SU-DHL-6 (cell line): ENCODE results near the gene CYP1B1.

Experiments
- H2AFZ ChIP-seq: fragments of 200-600 bp; sonication (generic); 2 replicates; pipeline ENCODE4 v1.6.1; 2014; ENCODE audit warnings: low read depth, mild to moderate bottlenecking, moderate library complexity, mixed read lengths, antibody characterized with exemption, low read length; ENCODE audit not compliant: severe bottlenecking
- H3F3A ChIP-seq: fragments of 200-600 bp; shearing (Covaris generic); 2 replicates; pipeline ENCODE4 v1.6.0; 2016; ENCODE audit warnings: antibody characterized with exemption, mild to moderate bottlenecking; ENCODE audit not compliant: insufficient read depth
- H3K27ac ChIP-seq: fragments of 200-600 bp; sonication (generic); 2 replicates; pipeline ENCODE4 v1.5.1; 2016; ENCODE audit warnings: low read depth, mild to moderate bottlenecking, low read length, moderate library complexity, mixed read lengths
- H3K27me3 ChIP-seq: fragments of 200-600 bp; sonication (generic), shearing (Covaris generic); 2 replicates; pipeline ENCODE4 v1.6.0; 2014; ENCODE audit warnings: mild to moderate bottlenecking, low read length
- H3K36me3 ChIP-seq: fragments of 200-600 bp; sonication (generic); 2 replicates; pipeline ENCODE4 v1.6.1; 2014; ENCODE audit warnings: mild to moderate bottlenecking, low read length, mixed read lengths
- H3K4me2 ChIP-seq: fragments of 300-600, 200-600 bp; shearing (Covaris generic), sonication (generic); 2 replicates; pipeline ENCODE4 v1.6.0; 2014; ENCODE audit warnings: low read length, low read depth, mild to moderate bottlenecking; ENCODE audit not compliant: poor library complexity, severe bottlenecking
- H3K4me3 ChIP-seq: fragments of 200-600 bp; sonication (generic); 2 replicates; pipeline ENCODE4 v1.5.1; 2014; ENCODE audit warnings: antibody characterized with exemption, low read length, mild to moderate bottlenecking, mixed read lengths; ENCODE audit not compliant: insufficient read depth, poor library complexity, severe bottlenecking
- H3K79me2 ChIP-seq: fragments of 200-600 bp; sonication (generic); 2 replicates; pipeline ENCODE4 v1.6.1; 2014; ENCODE audit warnings: mild to moderate bottlenecking, low read length, moderate library complexity; ENCODE audit not compliant: insufficient read depth
- H3K9ac ChIP-seq: fragments of 200-600 bp; sonication (generic); 2 replicates; pipeline ENCODE4 v1.7.0; 2014; ENCODE audit warnings: mild to moderate bottlenecking, low read length
- H3K9me2 ChIP-seq: fragments of 200-600 bp; sonication (generic); replicated peaks from 2 replicates; pipeline ENCODE4 v1.6.1; 2014; ENCODE audit warnings: low read length; ENCODE audit not compliant: insufficient read depth
- H3K9me3 ChIP-seq: fragments of 200-600 bp; sonication (generic); 2 replicates; pipeline ENCODE4 v1.6.1; 2014; ENCODE audit warnings: low read length, mixed read lengths; ENCODE audit not compliant: insufficient read depth
- H4K20me1 ChIP-seq: fragments of 200-600 bp; sonication (generic); 2 replicates; pipeline ENCODE4 v1.6.1; 2014; ENCODE audit warnings: low read depth, mild to moderate bottlenecking, antibody characterized with exemption, low read length, moderate library complexity, mixed read lengths
- CTCF ChIP-seq: fragments of 200-600 bp; sonication (generic); IDR thresholded peaks from one replicate; pipeline ENCODE4 v1.5.1; 2017; ENCODE audit warnings: antibody characterized with exemption, mild to moderate bottlenecking, low read length, moderate library complexity; ENCODE audit not compliant: insufficient read depth, poor library complexity, severe bottlenecking
- EZH2phosphoT487 ChIP-seq: fragments of 200-600 bp; sonication (generic), shearing (Covaris generic); conservative IDR thresholded peaks from 2 replicates; pipeline ENCODE4 v1.6.1; 2018; ENCODE audit warnings: mild to moderate bottlenecking, antibody characterized with exemption, low read length, moderate library complexity, mixed read lengths

CYP1B1 gene

GRCh38 chr2:38095996-38096861, 20.3 kb upstream of the CYP1B1 start:
- Histone ChIP-seq H3K9ac (no peak overlapping the region), H3K27me3 (no peaks in the 10 kb centered on the region)

GRCh38 chr2:38095079-38095995, 19.4 kb upstream of the CYP1B1 start:
- H4K20me1 ChIP-seq: no peaks in the 10 kb centered on the region
- H3K4me2 ChIP-seq: no peak overlapping the region
- no peaks in the 10 kb centered on the region for H3F3A ChIP-seq
- no peak overlapping the region for H3K4me3 ChIP-seq
- no peak overlapping the region for H3K27ac ChIP-seq
- H3K36me3 ChIP-seq: no peaks in the 10 kb centered on the region
- H3K27me3 ChIP-seq: no peaks in the 10 kb centered on the region
- no peaks in the 10 kb centered on the region for H3K9me3 ChIP-seq
- H3K79me2 ChIP-seq: no peaks in the 10 kb centered on the region
- H2AFZ ChIP-seq: no peak overlapping the region
- no peak overlapping the region for H3K9ac ChIP-seq
- TF ChIP-seq EZH2phosphoT487: no peak
- no peak for TF ChIP-seq CTCF
- no peaks in the 10 kb centered on the region for H3K9me2 ChIP-seq

More at GRCh38 chr2:38095996-38096861, 20.3 kb upstream of the CYP1B1 start:
- Histone ChIP-seq H2AFZ (no peak overlapping the region), H3F3A (no peaks in the 10 kb centered on the region), H3K36me3 (no peaks in the 10 kb centered on the region), H3K79me2 (no peaks in the 10 kb centered on the region), H3K4me3 (no peak overlapping the region), H3K9me2 (no peaks in the 10 kb centered on the region), H3K27ac (no peak overlapping the region), H3K4me2 (no peak overlapping the region), H4K20me1 (no peaks in the 10 kb centered on the region), H3K9me3 (no peaks in the 10 kb centered on the region)
- no peak for TF ChIP-seq CTCF
- TF ChIP-seq EZH2phosphoT487: no peak

GRCh38 chr2:38093527-38094165, 17.7 kb upstream of the CYP1B1 start:
- Histone ChIP-seq H3K36me3 (no peaks in the 10 kb centered on the region), H3K79me2 (no peaks in the 10 kb centered on the region), H3K9me3 (no peaks in the 10 kb centered on the region), H4K20me1 (no peaks in the 10 kb centered on the region), H3F3A (no peaks in the 10 kb centered on the region), H3K9me2 (no peaks in the 10 kb centered on the region), H3K4me2 (no peak overlapping the region), H3K27ac (no peak overlapping the region), H3K9ac (no peak overlapping the region), H3K27me3 (no peaks in the 10 kb centered on the region), H2AFZ (no peak overlapping the region), H3K4me3 (no peak overlapping the region)
- TF ChIP-seq CTCF (no peak), EZH2phosphoT487 (no peak)
